OCI-LY1 (cell line): ENCODE measurements around the gene VEGFA.

Experiments
- H2AFZ ChIP-seq: fragments of 200-600 bp; sonication (generic), shearing (Covaris generic); 2 replicates; pipeline ENCODE4 v1.6.0; 2014; ENCODE audit warnings: antibody characterized with exemption, mild to moderate bottlenecking, low read length
- H3F3A ChIP-seq: fragments of 200-600 bp; sonication (generic), shearing (Covaris generic); 2 replicates; pipeline ENCODE4 v1.6.0; 2014; ENCODE audit warnings: mild to moderate bottlenecking, antibody characterized with exemption, low read length, moderate library complexity; ENCODE audit not compliant: insufficient read depth
- H3K27ac ChIP-seq: fragments of 200-600 bp; sonication (generic); 2 replicates; pipeline ENCODE4 v1.5.1; 2014; ENCODE audit warnings: low read length, mixed run types, mild to moderate bottlenecking, low read depth; ENCODE audit not compliant: poor library complexity, severe bottlenecking
- H3K27me3 ChIP-seq: fragments of 200-600 bp; sonication (generic); 2 replicates; pipeline ENCODE4 v1.6.0; 2014; ENCODE audit warnings: antibody characterized with exemption, mild to moderate bottlenecking, low read length, moderate library complexity; ENCODE audit not compliant: insufficient read depth
- H3K36me3 ChIP-seq: fragments of 200-600 bp; sonication (generic); 2 replicates; pipeline ENCODE4 v1.6.1; 2014; ENCODE audit warnings: mild to moderate bottlenecking, antibody characterized with exemption, low read length, moderate library complexity, mixed read lengths; ENCODE audit not compliant: insufficient read depth
- H3K4me1 ChIP-seq: fragments of 200-600 bp; sonication (generic); 2 replicates; pipeline ENCODE4 v1.5.1; 2014; ENCODE audit warnings: mild to moderate bottlenecking, low read length, moderate library complexity; ENCODE audit not compliant: insufficient read depth, severe bottlenecking
- H3K4me2 ChIP-seq: fragments of 200-600 bp; sonication (generic), shearing (Covaris generic); 2 replicates; pipeline ENCODE4 v1.6.1; 2014; ENCODE audit warnings: low read length
- H3K4me3 ChIP-seq: fragments of 200-600 bp; sonication (generic); 2 replicates; pipeline ENCODE4 v1.5.1; 2014; ENCODE audit warnings: low read length, low read depth, mild to moderate bottlenecking, mixed read lengths; ENCODE audit not compliant: poor library complexity, severe bottlenecking
- H3K79me2 ChIP-seq: fragments of 200-600 bp; shearing (Covaris generic); 2 replicates; pipeline ENCODE4 v1.6.1; 2016; ENCODE audit warnings: mixed run types, low read length, mixed read lengths; ENCODE audit not compliant: insufficient read depth
- H3K9ac ChIP-seq: fragments of 200-600 bp; sonication (generic), shearing (Covaris generic); 2 replicates; pipeline ENCODE4 v1.6.1; 2014; ENCODE audit warnings: mild to moderate bottlenecking, low read length, mixed read lengths
- H3K9me2 ChIP-seq: fragments of 200-600 bp; sonication (generic), shearing (Covaris generic); 2 replicates; pipeline ENCODE4 v1.6.1; 2014; ENCODE audit warnings: low read depth, mild to moderate bottlenecking, low read length, mixed read lengths
- H3K9me3 ChIP-seq: fragments of 200-600 bp; shearing (Covaris generic); 2 replicates; pipeline ENCODE4 v1.6.1; 2014; ENCODE audit warnings: low read length, mixed read lengths
- H4K20me1 ChIP-seq: fragments of 200-600 bp; sonication (generic), shearing (Covaris generic); 2 replicates; pipeline ENCODE4 v1.6.0; 2016; ENCODE audit warnings: mild to moderate bottlenecking, low read length; ENCODE audit not compliant: insufficient read depth
- CTCF ChIP-seq: fragments of 200-600 bp; sonication (generic), shearing (Covaris generic); IDR thresholded peaks from 2 replicates; pipeline ENCODE4 v1.5.1; 2017; ENCODE audit warnings: mild to moderate bottlenecking, antibody characterized with exemption, low read length, moderate library complexity, mixed read lengths
- EZH2 ChIP-seq: fragments of 200-600 bp; sonication (generic), shearing (Covaris generic); IDR thresholded peaks from 2 replicates; pipeline ENCODE4 v1.8.0; 2017; ENCODE audit warnings: borderline replicate concordance, mixed run types, mild to moderate bottlenecking, antibody characterized with exemption, low read length, moderate library complexity, mixed read lengths

VEGFA gene

GRCh38 chr6:43765776-43766499 is 4.1 kb upstream of the VEGFA start:
- Histone ChIP-seq H3K36me3 (no peaks in the 10 kb centered on the region), H3K79me2 (no peaks in the 10 kb centered on the region), H4K20me1 (no peaks in the 10 kb centered on the region), H2AFZ (no peak overlapping the region), H3K4me1 (peaks cover 4% of the 10 kb centered on the region), H3K27ac (no peak overlapping the region), H3K4me2 (no peak overlapping the region), H3K9me3 (no peaks in the 10 kb centered on the region), H3K9ac (no peak overlapping the region), H3K9me2 (no peaks in the 10 kb centered on the region), H3K27me3 (no peaks in the 10 kb centered on the region), H3F3A (no peaks in the 10 kb centered on the region), H3K4me3 (no peak overlapping the region)
- TF ChIP-seq EZH2 = no peak
- TF ChIP-seq CTCF = no peak

- H2AFZ ChIP-seq = no peak overlapping the region
- no peaks in the 10 kb centered on the region for H3K79me2 ChIP-seq
- no peaks in the 10 kb centered on the region for H3K27me3 ChIP-seq
- no peak overlapping the region for H3K9ac ChIP-seq
- no peak overlapping the region for H3K4me3 ChIP-seq
- no peaks in the 10 kb centered on the region for H3K9me3 ChIP-seq
- peaks cover 4% of the 10 kb centered on the region for H3K4me1 ChIP-seq
- no peaks in the 10 kb centered on the region for H3F3A ChIP-seq
- no peaks in the 10 kb centered on the region for H4K20me1 ChIP-seq
- H3K36me3 ChIP-seq = no peaks in the 10 kb centered on the region
- no peak for TF ChIP-seq CTCF
- H3K4me2 ChIP-seq = no peak overlapping the region
- no peaks in the 10 kb centered on the region for H3K9me2 ChIP-seq
- no peak overlapping the region for H3K27ac ChIP-seq
These were observed 3.5 kb upstream of the VEGFA start for GRCh38 chr6:43766500-43766853.

GRCh38 chr6:43766964-43767461 is 3.0 kb upstream of the VEGFA start:
- no peaks in the 10 kb centered on the region for H3K27me3 ChIP-seq
- H3K79me2 ChIP-seq = no peaks in the 10 kb centered on the region
- H3K27ac ChIP-seq = no peak overlapping the region
- no peaks in the 10 kb centered on the region for H3K9me2 ChIP-seq
- no peak for TF ChIP-seq CTCF
- H3K9me3 ChIP-seq = no peaks in the 10 kb centered on the region
- no peaks in the 10 kb centered on the region for H4K20me1 ChIP-seq
- no peak overlapping the region for H3K4me3 ChIP-seq
- H3F3A ChIP-seq = no peaks in the 10 kb centered on the region
- H3K4me1 ChIP-seq = peaks cover 7% of the 10 kb centered on the region
- H2AFZ ChIP-seq = no peak overlapping the region
- H3K9ac ChIP-seq = no peak overlapping the region
- H3K36me3 ChIP-seq = no peaks in the 10 kb centered on the region
- H3K4me2 ChIP-seq = no peak overlapping the region
